Measurements from ENCODE around the gene TUBB4B.

The TUBB4B gene

DNA sequence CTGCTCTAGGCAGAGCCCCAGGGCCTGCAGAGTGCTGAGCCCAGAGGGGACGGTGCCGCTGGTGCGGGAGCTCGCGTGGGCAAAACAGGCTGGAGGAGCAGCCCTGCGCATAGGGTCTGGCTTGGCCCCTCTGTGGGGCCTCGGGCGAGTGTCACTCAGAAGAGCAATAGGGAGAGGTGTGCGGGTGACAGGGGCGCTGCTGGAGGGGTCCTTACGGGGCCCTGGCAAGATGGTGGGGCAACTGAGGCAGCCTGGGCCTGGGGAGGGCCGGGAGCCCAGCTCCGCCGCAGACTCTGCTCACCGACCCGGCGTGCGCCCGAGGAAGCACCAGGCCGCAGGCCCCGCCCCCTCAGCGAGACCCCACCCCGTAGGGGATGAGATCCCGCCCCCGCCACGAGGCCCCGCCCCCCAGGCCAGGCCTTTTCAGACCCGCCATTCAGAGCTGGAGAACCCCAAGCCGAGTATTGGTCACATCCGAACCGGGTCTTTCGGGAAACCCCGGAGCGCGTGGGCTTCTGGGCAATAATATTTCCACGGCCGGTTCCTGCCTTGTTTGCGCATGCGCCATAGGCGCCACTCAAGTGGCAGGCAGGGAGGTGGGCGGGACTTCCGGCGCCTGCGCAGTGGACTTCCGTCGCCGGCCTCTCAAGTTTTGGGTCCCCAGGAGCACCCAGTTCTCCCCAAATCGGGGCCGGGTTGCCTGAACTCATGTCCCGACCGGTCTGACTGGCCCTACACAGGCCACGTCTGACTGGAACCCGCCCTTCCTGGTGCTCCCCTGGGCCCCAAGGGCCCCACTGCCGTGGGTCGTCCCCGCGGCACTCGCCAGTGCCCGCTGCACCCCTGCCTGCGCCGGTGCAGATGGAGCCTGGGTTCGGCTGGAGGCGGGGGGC, 17.8 kb upstream of the TUBB4B start:
- DNase-seq = peak; percentile 92 to 99 (median 96)
- intact Hi-C loops (cut with DNase I) = loop anchor here (2.0 kb wide), 1 partner anchor 35 kb away; the partner anchor contains the start of genes ANAPC2 and SSNA1

DNA sequence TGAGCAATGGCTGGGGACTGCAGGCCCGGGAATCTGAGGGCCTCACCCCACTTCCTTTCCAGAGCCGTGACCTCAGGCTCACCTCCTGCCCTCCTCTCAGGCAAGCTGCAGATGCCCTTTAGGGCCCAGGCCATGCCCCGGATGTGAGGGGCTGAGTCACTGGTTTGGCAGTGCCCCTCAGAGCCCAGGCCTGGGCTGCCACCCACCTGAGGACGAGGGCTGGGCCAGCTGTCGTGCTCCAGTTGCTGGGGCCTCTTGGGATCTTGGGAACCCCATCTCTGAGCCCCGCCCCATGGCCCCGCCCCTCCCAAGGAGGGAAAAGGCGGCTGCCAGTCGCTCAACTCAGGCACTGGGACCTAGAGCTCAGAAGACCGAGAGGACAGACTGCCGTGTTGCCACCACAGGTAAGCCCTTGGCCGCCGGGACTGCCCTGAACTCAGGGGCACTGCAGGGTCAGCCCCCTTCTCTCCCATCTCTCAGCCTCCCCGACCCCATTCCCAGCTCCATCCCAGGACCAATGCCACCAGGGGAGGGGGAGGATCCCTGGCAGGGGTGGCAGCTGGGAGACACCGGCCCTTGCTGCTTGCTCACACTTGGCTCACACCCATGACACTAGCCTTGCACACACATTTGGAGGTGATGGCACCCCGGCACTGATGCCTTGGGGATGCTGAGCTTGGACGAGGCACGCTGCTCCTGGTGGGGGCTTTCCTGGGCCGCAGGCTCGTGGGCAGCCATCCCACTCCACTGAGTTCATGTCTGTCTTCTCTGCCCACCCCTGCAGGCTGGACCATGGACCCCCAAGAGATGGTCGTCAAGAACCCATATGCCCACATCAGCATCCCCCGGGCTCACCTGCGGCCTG, 16.0 kb upstream of the TUBB4B start, which contains the start of gene CYSRT1:
TSS of gene CYSRT1 (plus strand) at position 345 of the 865 bp plus-strand sequence. CDS start at position 793, 448 bp downstream.
- intact Hi-C loops (cut with DNase I) = no loop called here

DNA sequence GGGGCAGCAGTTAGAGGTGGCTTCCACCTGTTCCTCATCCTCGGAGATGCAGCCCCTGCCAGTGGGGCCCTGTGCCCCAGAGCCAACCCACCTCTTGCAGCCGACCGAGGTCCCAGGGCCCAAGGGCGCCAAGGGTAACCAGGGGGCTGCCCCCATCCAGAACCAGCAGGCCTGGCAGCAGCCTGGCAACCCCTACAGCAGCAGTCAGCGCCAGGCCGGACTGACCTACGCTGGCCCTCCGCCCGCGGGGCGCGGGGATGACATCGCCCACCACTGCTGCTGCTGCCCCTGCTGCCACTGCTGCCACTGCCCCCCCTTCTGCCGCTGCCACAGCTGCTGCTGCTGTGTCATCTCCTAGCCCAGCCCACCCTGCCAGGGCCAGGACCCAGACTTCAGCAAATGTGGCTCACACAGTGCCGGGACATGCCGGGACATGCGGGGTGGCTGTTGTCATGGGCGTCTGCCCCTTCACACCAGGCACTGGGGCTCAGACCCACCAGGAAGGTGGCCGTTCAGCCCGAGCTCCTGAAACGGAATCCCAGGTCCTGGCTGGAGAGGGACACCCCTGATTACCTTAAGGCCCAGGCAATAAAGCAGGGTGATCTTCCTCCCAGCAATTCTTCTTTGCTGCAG, 15.3 kb upstream of the TUBB4B start:
- intact Hi-C loops (cut with DNase I) = loop anchor here (2.0 kb wide), 1 partner anchor 107 kb away; no protein-coding TSS in a partner anchor
- DNase-seq = peak in 1 of 10 donors; percentile 4

More for the DNA sequence above, 16.0 kb upstream of the TUBB4B start, which contains the start of gene CYSRT1:
- DNase-seq = peak in 1 of 10 donors; percentile 5

DNA sequence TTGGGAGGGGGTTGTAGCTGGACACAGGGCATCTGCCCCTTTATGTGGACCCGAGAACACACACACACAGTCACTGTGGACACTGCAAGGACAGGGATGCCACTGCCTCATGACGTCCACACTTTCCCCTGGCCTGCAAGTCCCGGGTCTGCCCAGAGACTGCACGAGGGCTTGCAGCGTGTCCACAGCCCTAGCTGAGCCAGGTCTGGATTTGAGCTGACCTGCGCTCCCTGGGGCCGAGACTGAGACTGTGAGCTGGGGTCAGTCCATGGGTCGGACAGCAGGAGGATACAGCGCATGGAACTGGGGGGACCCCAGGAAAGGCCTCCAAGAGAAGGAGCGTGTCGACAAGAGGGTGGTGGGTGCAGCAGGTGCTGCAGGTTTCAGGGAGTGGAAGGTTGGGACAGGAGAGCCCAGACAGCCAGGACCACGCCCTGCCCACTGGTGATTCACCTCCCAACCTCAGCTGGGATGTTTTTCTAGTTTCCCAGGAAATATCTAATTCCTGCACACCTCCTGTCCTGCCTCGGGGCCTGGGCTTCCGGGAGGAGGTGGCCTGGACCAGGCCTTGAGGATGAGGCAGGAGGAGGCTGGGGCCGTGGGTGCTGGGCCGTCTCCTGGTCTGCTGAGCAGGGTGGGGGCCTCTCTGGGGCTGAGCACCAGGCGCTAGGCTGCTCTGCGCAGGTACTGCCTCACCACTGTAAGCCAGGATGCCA, 14.6 kb upstream of the TUBB4B start:
- DNase-seq = peak in 1 of 10 donors; percentile 5
- intact Hi-C loops (cut with DNase I) = loop anchor here (2.0 kb wide), 1 partner anchor 108 kb away; no protein-coding TSS in a partner anchor

DNA sequence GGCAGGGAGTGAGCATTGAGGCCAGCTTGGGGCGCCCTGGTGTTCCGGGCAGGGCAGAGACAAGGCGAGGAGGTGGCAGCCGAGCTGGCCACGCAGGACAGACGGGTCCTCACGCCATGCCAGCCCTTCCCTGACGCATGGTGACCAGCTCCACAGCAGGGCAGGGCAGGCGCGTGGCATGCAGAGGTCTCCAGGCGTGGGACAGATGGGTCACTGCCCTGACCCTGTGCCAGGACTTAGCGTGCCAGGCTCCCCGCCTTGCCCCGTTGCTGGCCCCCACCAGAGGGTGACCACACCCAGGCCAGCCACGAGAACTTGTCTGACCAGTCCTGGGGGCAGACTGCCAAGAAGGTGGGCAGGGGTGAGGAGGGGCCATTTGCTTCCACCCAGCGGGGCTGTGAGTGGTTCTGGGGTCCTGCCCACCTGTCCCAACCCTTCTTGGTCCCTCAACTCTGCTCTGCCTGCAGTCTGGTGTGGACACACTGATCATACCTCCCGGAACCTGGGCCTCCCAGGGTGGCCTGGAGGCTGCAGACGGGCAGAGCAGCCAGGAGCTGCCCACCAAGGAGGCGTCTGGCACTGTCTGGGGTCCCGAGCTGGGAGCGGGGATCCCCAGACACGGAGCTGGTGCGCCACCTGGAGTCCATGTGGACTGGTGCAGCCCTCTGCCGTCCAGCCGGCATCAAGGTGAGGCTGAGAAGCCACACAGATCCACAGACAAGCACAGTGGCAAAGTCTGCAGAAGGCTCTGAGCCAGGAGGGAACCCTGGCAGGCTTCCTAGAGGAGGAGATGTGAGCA, 13.8 kb upstream of the TUBB4B start, which contains the start of gene RNF224:
TSS of gene RNF224 (plus strand) at position 449 of the 799 bp plus-strand sequence. CDS start 834 bp downstream, outside the sequence.
- intact Hi-C loops (cut with DNase I) = loop anchor here (2.0 kb wide), 1 partner anchor 108 kb away; no protein-coding TSS in a partner anchor

DNA sequence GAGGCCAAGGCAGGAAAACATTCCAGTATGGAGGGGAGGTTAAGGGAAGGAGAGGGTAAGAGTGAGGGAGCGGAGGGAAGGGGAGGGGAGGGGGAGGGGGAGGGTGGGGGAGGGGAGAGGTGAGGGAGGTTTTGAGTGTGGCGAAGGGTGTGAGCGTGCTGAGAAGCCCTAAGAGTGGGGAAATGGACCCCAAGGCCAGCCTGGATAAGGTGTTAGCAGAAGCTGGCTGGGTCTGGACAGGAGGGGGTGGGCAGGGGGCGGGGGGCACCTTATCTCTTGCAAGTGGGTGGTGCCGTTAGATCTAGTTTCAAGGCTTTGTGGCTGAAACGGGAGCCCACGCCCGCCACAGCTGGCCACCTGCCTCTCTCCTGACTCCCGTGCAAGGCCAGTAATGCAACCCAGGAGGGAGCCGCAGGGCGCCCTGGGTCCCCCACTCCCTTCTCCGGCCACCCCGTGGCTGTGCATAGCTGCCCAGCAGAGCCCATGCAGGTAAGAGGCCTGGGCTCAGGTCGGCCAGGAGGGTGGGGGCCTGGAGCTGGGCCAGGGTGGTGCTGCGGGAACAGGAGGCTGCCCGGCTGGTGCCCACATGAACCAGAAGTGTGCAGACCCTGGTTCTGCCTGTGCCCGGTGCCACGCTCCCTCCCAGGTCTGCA, 13.1 kb upstream of the TUBB4B start:
- DNase-seq = peak in 1 of 10 donors; percentile 82
- intact Hi-C loops (cut with DNase I) = loop anchor here (2.0 kb wide), 1 partner anchor 109 kb away; no protein-coding TSS in a partner anchor

More for the DNA sequence above, 13.8 kb upstream of the TUBB4B start, which contains the start of gene RNF224:
- DNase-seq = peak; percentile 59 to 96 (median 78)

DNA sequence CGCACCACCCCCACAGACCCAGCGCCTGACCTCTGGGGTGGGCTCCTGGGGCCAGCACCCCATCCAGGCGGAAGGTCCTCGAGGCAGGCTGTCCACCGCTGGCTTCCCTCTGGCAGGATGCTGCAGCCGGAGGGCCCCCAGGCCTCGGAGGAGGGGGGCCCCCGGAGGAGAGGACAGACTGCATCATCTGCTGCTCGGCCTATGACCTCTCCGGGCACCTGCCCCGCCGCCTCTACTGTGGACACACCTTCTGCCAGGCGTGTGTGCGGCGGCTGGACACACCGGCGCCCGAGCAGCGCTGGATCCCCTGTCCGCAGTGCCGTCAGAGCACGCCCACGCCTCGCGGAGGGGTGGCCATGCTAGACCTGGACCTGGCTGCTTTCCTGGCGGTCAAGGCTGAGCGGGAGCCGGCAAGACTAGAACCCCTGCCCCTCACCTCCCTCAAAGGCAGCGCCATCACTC, 12.6 kb upstream of the TUBB4B start:
- intact Hi-C loops (cut with DNase I) = no loop called here
- DNase-seq = no peak

DNA sequence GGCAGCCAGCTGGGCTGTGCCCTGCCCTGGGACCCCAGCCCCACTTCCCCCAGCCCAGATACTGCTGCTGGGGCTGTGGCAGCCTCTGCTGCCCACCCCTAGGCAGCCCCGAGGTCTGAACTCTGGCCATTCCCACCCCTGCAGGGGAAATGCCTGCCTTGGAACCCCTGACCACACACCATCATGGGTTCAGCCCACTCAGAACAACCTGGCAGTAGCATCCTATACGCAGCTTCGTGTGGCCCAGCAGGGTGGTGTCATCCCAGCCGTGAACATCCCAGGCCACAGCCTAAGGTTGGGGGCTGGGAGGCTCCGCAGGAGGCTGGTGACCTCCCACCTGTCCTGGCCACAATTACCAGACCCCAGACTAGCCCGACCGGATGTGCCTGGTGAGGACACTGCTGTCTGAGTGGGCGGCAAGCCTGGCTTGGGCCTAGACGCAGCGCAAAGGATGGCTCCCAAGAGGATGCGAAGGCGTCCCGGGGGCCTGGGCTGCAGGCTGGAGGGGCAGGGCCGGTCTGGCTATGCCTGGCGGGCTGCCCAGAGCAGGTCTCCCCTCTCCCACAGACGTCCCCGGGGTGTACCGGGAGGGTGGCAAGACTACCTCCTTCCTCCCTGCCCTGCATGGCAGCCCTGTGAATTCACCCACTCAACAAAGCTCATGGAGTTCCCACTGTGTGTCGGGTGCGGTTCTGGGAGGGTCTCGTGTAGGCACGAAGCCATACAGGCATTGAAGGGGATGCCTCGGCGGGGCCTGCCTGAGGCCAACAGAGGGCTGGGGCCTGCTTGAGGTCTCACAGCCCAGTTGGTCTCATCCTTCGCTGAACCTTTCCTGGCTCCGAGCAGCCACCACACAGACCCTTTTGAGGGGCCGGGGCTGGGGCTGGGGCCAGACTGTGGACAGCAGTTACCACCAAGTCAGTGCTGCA, 11.9 kb upstream of the TUBB4B start:
- no peak for DNase-seq
- intact Hi-C loops (cut with DNase I) = no loop called here

DNA sequence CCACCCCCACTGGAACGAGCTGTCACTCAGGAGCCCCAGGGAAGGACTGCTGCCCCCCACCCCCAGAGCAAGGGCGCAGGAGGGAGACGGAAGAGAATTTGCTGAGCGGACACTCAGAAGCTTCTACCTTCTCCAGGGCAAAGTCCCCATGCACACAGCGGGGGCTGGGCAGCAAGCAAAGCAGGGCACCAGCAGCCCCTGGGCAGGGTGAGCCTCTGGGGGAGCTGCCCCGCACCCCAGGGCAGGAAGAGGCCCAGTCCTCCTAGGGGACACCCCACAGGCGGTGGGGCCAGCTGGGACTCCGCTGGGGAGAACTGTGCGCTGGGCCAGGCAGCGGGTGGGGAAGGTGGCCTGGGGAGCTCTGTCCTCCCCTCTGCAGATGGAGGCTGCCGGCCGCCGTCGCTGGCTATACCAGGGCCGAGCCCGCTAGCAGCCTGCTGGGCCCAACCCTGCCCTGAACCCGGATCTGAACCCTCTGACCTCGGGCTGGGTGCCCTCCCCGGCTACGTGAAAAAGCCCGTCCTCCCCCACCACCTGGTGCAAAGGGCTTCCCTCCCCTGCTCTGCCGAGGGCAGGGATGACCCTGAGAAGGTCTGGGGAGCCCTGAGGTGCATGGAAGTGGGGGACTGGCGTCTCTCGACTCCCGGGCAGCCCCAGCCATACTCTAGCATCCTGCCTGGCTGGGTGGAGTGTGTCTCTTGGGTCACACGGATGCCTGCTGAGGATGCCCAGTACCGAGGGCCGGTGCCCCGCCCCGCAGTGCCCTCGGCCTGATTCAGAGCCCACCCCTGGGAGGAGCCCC, 11.0 kb upstream of the TUBB4B start:
- no peak for DNase-seq
- intact Hi-C loops (cut with DNase I) = no loop called here

DNA sequence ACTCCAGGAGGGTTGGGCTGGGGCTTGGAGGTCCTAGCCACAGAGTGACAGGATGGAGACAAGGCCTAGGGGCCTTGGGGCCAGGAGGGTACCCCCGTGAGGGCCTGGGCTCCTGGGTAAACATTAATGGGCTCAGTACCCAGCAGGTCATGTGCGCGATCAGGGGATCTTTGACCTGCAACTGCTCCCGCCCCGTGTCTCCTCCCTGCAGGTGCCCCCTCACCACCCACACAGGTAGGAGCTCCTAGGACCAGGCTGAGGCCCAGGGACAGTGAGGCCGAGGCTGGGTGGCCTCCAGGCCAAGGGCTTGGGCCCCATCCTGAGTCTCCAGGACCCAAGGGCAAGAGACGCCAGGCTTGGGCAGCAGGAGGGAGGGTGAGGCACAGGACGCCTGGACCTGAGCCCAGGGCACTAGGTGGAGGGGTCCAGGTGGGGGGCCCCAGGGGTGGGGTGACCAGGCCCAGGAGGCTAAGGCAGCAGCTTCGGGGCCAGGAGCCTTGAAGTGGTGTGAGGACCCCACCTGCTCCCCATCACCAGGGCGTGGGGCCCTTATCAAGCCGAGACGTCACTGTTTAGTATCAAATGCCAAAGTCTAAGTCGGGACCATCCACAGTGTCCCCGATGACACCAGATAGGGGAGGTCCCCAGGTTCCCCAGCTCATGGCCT, 10.2 kb upstream of the TUBB4B start, which contains the start of gene SLC34A3:
TSS of gene SLC34A3 (plus strand) at position 197 of the 667 bp plus-strand sequence. CDS start 802 bp downstream, outside the sequence.
- intact Hi-C loops (cut with DNase I) = no loop called here
- no peak for DNase-seq

DNA sequence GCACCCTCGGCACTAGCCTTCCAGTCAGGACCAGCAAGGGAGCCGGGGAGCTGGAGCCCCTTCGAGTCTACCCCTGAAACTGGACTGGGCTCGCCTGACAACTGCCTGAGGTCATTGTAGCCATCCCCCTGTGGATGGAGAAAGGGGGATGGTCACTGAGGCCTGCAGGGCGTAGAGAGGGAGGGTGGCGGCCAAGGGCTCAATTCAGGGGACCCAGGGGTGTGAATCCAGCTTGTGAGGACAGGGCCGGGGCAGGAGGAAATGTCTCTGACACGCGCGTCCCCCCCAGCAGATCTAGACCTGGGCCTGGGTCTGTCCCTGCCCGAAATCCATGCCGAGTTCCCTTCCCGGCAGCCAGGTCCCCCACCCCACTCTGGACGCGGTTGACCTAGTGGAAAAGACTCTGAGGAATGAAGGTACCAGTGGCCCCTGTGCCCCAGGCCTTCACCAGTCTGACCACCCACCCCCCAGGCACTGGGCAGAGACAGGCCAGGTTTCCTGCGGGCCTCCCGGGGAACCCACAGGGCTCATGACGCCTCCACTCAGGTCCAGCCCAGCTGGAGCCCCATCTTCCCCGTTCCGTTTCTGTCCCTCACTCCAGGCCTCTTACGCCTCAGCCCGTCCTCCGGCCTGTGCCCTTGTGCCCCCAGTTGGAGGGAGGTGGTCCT, 9.6 kb upstream of the TUBB4B start:
- intact Hi-C loops (cut with DNase I) = no loop called here

DNA sequence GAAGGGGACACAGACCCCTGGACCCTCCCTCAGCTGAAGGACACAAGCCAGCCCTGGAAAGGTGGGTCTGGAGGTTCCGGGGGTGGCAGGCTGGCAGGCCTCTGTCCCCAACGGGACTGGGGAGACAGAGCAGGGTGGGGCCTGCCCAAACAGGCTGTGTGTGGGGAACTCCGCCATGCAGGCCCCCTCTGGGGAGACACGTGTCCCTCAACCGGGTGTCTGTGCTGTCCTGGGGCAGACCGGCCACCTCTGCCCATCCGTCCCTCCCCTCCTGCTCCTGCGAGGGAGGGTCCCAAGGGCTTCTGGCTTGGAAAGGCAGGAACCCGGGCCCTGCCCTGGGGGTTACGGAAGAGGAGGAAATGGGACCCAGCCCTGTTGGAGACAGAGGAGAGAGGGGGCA, 9.0 kb upstream of the TUBB4B start:
- DNase-seq = no peak
- intact Hi-C loops (cut with DNase I) = no loop called here

More for the DNA sequence above, 9.6 kb upstream of the TUBB4B start:
- DNase-seq = no peak

DNA sequence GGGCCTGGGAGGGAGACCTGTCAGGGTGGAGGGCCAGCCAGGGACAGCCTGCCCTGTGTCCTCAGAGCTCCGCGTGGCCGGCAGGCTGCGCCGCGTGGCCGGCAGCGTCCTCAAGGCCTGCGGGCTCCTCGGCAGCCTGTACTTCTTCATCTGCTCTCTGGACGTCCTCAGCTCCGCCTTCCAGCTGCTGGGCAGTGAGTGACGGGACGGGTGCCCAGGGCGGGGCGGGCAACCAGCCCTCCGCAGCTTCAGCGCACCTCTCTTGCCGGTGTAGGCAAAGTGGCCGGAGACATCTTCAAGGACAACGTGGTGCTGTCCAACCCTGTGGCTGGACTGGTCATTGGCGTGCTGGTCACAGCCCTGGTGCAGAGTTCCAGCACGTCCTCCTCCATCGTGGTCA, 8.6 kb upstream of the TUBB4B start:
- no peak for DNase-seq
- intact Hi-C loops (cut with DNase I) = no loop called here

DNA sequence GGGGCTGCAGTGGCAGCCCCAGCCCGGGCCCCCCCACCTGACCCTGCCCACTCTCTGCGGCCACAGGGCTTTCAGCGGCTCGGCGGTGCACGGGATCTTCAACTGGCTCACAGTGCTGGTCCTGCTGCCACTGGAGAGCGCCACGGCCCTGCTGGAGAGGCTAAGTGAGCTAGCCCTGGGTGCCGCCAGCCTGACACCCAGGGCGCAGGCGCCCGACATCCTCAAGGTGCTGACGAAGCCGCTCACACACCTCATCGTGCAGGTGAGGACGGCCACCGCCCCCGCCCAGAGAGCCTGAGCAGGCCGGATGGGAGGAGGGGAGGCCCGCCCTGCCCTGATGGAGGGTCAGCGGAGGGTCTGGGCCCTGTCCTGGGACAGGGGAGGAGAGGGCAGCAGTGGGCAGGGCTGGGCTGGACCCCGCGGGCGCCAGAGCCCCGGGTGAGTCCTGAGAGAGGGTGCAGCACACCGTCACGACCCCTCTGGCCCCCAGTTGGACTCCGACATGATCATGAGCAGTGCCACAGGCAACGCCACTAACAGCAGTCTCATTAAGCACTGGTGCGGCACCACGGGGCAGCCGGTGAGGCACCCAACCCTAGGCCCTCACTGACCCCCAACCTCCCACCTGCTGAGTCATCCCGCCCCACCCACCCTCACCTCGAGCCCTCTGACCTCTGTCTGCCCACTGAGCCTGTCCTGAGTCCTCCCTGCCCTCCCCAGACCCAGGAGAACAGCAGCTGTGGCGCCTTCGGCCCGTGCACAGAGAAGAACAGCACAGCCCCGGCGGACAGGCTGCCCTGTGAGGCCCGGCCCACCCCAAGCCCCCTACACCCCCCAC, 7.7 kb upstream of the TUBB4B start:
- no peak for DNase-seq
- intact Hi-C loops (cut with DNase I) = no loop called here

All from posterior cingulate gyrus (tissue), 11 donors.